Tibial artery (tissue), 4 donors: Measurements from ENCODE around the gene COLEC12.
A peak's percentile ranks its signal among the peaks of the same experiment; 100 is the strongest.

Source experiments
- DNase-seq, 2 donors: peaks; one replicate each; pipeline ENCODE4 v3.0.0-alpha.2; 2019
- H3K27ac ChIP-seq, 2 donors: fragments of 200-600 bp; sonication (generic) in 1 of 2; 1 replicate in 1 of 2; 2 replicates in 1 of 2; pipeline ENCODE4 v1.5.1; 2018 to 2019; ENCODE audit warnings: mild to moderate bottlenecking in 1 of 2
- H3K27me3 ChIP-seq, 2 donors: fragments of 200-600 bp; sonication (generic) in 1 of 2; one replicate each; pipeline versions ENCODE4 v1.5.1 to v1.6.0; 2016 to 2019
- H3K36me3 ChIP-seq, 3 donors: fragments of 200-600 bp; sonication (generic) in 2 of 3; one replicate each; pipeline ENCODE4 v1.5.1; 2016 to 2019; ENCODE audit warnings: mild to moderate bottlenecking in 2 of 3
- H3K4me1 ChIP-seq, 4 donors: fragments of 200-600 bp; sonication (generic) in 2 of 4; 1 replicate in 3 of 4; 2 replicates in 1 of 4; pipeline ENCODE4 v1.5.1; 2016 to 2019
- H3K4me3 ChIP-seq, 2 donors: fragments of 200-600 bp; sonication (generic) in 1 of 2; 1 replicate in 1 of 2; 2 replicates in 1 of 2; pipeline ENCODE4 v1.5.1; 2018 to 2019; ENCODE audit warnings: mild to moderate bottlenecking in 2 of 2
- H3K9me3 ChIP-seq, 3 donors: fragments of 200-600 bp; sonication (generic) in 1 of 3; one replicate each; pipeline ENCODE4 v1.5.1; 2016 to 2019
- intact Hi-C: fragments of 100-400 bp; cut with DNase I; formaldehyde crosslinking; loops from one replicate; pipeline ENCODE4 v1.15.0; 2023; ENCODE audit warnings: low total_unique reads
- TF ChIP-seq, protein P1 (sequence below), 2 experiments: fragments of 200-600 bp in 1 of 2; fragments of 450-650 bp in 1 of 2; IDR thresholded peaks; one replicate each; pipeline ENCODE4 v1.5.1; 2017 to 2019; ENCODE audit warnings: antibody characterized with exemption in 2 of 2, mild to moderate bottlenecking in 1 of 2, moderate library complexity in 1 of 2

The COLEC12 gene

DNA sequence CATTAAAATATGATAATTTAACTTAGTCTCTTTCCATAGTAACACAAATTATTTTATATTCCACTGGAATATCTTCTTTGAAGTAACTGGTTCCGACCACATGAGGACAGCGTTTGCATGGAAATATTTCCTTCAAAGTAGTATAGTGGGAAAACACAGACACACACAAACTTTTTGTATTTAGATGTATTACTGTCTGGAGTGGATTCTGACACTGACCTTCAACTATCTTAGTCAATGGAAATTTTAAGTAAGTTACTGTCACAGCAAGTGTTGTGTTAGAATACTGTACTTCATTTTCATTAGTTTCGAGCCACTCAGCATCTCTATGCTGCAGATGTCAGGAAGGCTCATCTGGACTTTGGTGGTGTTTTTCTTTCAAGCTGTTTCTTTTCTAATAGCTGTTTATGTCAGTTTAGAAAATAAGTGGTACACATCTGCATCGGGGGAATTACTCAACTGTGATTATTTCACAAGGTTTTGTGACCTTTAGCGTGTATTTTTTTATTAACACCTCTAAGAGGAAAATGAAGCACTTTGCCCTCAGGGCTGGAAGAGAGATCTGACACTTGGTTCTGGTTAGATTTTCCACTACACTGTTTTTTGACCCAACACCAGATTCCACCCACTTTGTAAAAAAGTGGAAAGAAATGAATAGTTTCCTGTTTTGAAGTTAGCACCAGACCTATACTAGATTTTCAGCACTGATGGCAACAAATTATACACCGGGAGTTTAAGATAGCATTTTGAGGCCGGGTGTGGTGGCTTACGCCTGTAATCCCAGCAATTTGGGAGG is 213.8 kb downstream of the COLEC12 start:
- Histone ChIP-seq H3K9me3 (no peaks in the 10 kb centered on the region), H3K27ac (no peak overlapping the region), H3K36me3 (no peaks in the 10 kb centered on the region), H3K27me3 (peaks cover 0 to 3% of the 10 kb centered on the region in 2 donors), H3K4me3 (no peak overlapping the region), H3K4me1 (no peaks in the 10 kb centered on the region)
- TF ChIP-seq, protein P1, sequence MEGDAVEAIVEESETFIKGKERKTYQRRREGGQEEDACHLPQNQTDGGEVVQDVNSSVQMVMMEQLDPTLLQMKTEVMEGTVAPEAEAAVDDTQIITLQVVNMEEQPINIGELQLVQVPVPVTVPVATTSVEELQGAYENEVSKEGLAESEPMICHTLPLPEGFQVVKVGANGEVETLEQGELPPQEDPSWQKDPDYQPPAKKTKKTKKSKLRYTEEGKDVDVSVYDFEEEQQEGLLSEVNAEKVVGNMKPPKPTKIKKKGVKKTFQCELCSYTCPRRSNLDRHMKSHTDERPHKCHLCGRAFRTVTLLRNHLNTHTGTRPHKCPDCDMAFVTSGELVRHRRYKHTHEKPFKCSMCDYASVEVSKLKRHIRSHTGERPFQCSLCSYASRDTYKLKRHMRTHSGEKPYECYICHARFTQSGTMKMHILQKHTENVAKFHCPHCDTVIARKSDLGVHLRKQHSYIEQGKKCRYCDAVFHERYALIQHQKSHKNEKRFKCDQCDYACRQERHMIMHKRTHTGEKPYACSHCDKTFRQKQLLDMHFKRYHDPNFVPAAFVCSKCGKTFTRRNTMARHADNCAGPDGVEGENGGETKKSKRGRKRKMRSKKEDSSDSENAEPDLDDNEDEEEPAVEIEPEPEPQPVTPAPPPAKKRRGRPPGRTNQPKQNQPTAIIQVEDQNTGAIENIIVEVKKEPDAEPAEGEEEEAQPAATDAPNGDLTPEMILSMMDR (IDR thresholded peaks at IDR 0.05) = peak; percentile 44 to 53
- DNase-seq = no peak
- intact Hi-C loops = loop anchor here (10.0 kb wide), 1 partner anchor 328 kb away; no protein-coding TSS in a partner anchor

DNA sequence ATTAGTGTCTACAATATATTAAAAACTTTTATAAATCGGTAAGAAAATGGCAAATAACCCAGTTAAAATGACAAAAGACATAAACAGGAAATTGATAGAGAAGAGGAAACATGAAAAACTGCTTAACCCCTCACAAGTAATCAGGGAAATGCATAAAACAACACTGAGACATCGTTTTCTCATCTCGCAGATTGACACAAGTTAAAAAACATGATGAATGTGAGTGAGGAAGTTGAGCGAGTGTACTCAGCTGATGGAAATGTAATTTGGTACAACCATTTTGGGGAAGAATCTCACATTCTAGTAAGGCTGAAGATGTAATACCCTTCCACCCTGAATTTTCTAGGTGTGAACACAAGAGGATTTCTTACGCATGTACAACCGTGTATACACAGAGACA is 214.7 kb downstream of the COLEC12 start:
- no peak for DNase-seq
- TF ChIP-seq, protein P1 (IDR thresholded peaks at IDR 0.05) = no peak
- H3K4me3 ChIP-seq = no peak overlapping the region
- no peak overlapping the region for H3K27ac ChIP-seq
- H3K36me3 ChIP-seq = no peaks in the 10 kb centered on the region
- H3K9me3 ChIP-seq = no peaks in the 10 kb centered on the region
- peaks cover 0 to 3% of the 10 kb centered on the region in 2 donors for H3K27me3 ChIP-seq
- no peaks in the 10 kb centered on the region for H3K4me1 ChIP-seq
- intact Hi-C loops = loop anchor here (10.0 kb wide), 1 partner anchor 329 kb away; no protein-coding TSS in a partner anchor

DNA sequence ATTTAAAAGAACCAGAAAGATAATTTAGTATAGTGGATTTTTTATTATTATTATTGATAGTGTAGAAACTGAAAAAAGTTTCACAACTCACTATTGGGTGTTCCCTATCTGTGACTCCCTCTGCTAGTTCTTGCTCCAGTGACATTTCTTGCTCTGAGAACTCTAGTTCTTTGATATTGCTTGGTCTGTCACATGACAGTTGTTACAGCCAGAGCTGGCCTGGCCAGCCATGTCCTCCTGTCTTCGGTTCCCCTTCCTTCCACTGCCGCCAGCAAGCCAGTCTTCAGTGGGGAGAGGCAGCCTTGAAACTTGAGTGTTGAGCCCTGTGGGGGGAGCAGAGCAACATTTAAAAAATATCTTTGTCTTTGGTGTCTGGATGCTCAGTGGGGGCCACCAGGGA is 225.0 kb downstream of the COLEC12 start:
- no peak for DNase-seq
- Histone ChIP-seq H3K9me3 (peaks cover 0 to 12% (median 7%) of the 10 kb centered on the region in 3 donors), H3K27me3 (no peaks in the 10 kb centered on the region), H3K27ac (no peak overlapping the region), H3K36me3 (no peaks in the 10 kb centered on the region), H3K4me3 (no peak overlapping the region), H3K4me1 (no peaks in the 10 kb centered on the region)
- intact Hi-C loops = no loop called here
- TF ChIP-seq, protein P1 (IDR thresholded peaks at IDR 0.05) = no peak

DNA sequence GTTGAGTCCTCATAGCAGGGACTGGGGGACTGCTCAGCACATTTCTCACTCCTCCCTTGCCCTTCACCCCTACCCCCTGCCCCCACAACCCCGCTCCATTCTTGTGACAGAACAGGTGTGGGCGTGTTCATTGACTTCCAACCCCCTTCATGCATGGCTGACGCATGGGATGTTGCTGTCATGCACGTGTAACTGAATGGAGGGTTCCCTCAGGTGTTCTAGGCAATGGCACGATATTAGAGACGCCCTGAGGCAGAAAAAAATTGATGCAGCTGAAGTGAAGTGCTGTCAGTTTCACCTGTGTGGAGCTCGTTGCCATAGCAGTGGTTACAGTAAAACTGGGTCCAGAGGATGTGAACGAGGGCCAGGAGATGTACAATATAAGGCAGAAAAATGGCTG is 226.2 kb downstream of the COLEC12 start:
- Histone ChIP-seq H3K36me3 (no peaks in the 10 kb centered on the region), H3K4me3 (no peak overlapping the region), H3K27ac (no peak overlapping the region), H3K4me1 (peaks cover 0 to under 1% (median under 1%) of the 10 kb centered on the region in 4 donors), H3K9me3 (peaks cover 0 to 12% (median 7%) of the 10 kb centered on the region in 3 donors), H3K27me3 (no peaks in the 10 kb centered on the region)
- TF ChIP-seq, protein P1 (IDR thresholded peaks at IDR 0.05) = no peak
- DNase-seq = no peak
- intact Hi-C loops = no loop called here

DNA sequence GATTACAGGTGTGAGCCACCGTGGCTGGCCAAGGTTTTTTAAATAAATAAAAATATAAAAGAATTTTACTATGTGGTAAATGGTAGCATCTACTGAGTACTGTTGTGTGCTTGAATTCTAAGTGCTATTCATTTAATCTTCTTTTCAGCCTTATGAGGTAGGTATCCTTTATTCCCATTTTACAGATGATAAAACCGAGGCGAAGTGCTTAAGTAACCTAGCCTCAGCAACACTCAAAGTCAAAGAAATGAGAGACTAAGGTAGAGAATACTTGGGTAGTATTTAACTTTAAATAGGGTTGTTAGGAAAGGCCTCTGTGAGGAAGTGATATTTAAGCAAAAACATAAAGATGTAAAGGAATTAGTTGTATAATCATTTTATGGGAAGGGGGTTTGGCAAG is 227.0 kb downstream of the COLEC12 start:
- no peak for DNase-seq
- no peak overlapping the region for H3K4me3 ChIP-seq
- intact Hi-C loops = no loop called here
- peaks cover 0 to 8% (median 8%) of the 10 kb centered on the region in 4 donors for H3K4me1 ChIP-seq
- H3K27ac ChIP-seq = no peak overlapping the region
- H3K27me3 ChIP-seq = no peaks in the 10 kb centered on the region
- H3K9me3 ChIP-seq = peaks cover 0 to 9% (median 3%) of the 10 kb centered on the region in 3 donors
- H3K36me3 ChIP-seq = no peaks in the 10 kb centered on the region
- TF ChIP-seq, protein P1 (IDR thresholded peaks at IDR 0.05) = no peak
